CD4-positive, alpha-beta memory T cell (primary cell): ENCODE measurements around the gene HPF1. TPM values are rescaled to one million over a fixed set of nuclear protein-coding genes. Genes with fewer than 3 reads are reported as not detected.
A peak's percentile ranks its signal among the peaks of the same experiment; 100 is the strongest.
"Not testable (repeated sequence)": the region's sequence is repeated elsewhere in the genome, so short reads cannot be mapped to it uniquely, and the experiment has no call there.

Experiments
- CTCF ChIA-PET: fragments of 350-600 bp; sonication (Branson Sonifier 250); formaldehyde crosslinking; loops from one replicate; lab custom pipeline; 2021; ENCODE audit warnings: inconsistent platforms; ENCODE audit not compliant: partially characterized antibody; lab: Charles Lee
- POLR2A ChIA-PET: fragments of 350-600 bp; sonication (Branson Sonifier 250); formaldehyde crosslinking; loops from one replicate; lab custom pipeline; 2021; ENCODE audit not compliant: partially characterized antibody; lab: Charles Lee
- DNase-seq, 5 donors: peaks; one replicate each; pipeline versions ENCODE4 v3.0.0 to v3.0.0-alpha.2; 2020 to 2022; ENCODE audit warnings: mixed read lengths in 1 of 5
- H3K27ac ChIP-seq: one replicate; pipeline ENCODE4 v1.7.0; 2013; ENCODE audit warnings: low read depth, low read length
- H3K27me3 ChIP-seq: 2 replicates; pipeline ENCODE4 v1.7.0; 2013; ENCODE audit warnings: mild to moderate bottlenecking, low read length, moderate library complexity; ENCODE audit not compliant: insufficient read depth
- H3K36me3 ChIP-seq: 2 replicates; pipeline ENCODE4 v1.7.0; 2013; ENCODE audit warnings: mild to moderate bottlenecking, low read length, moderate library complexity; ENCODE audit not compliant: insufficient read depth
- H3K4me1 ChIP-seq: 2 replicates; pipeline ENCODE4 v1.7.0; 2013; ENCODE audit warnings: mild to moderate bottlenecking, low read length, moderate library complexity; ENCODE audit not compliant: insufficient read depth
- H3K4me3 ChIP-seq, 2 donors: one replicate each; pipeline ENCODE4 v1.7.0; 2013; ENCODE audit warnings: low read length in 2 of 2, mild to moderate bottlenecking in 1 of 2
- H3K9me3 ChIP-seq, 2 donors: one replicate each; pipeline ENCODE4 v1.7.0; 2013; ENCODE audit warnings: low read length in 2 of 2, control low read depth in 1 of 2; ENCODE audit not compliant: control insufficient read depth in 1 of 2
- H3K27ac Mint-ChIP-seq, 7 donors: one replicate each; pipeline ENCODE4 v1.8.0; 2020 to 2021; ENCODE audit warnings: mixed read lengths in 7 of 7, mild to moderate bottlenecking in 6 of 7, inconsistent platforms in 3 of 7, moderate library complexity in 3 of 7
- H3K27me3 Mint-ChIP-seq, 2 donors: one replicate each; pipeline ENCODE4 v1.8.0; 2020 to 2021; ENCODE audit warnings: mixed read lengths in 2 of 2
- H3K36me3 Mint-ChIP-seq, 2 donors: one replicate each; pipeline ENCODE4 v1.8.0; 2020 to 2021; ENCODE audit warnings: mixed read lengths in 2 of 2, inconsistent platforms in 1 of 2, mild to moderate bottlenecking in 1 of 2
- H3K4me1 Mint-ChIP-seq, 4 donors: one replicate each; pipeline ENCODE4 v1.8.0; 2020 to 2021; ENCODE audit warnings: mixed read lengths in 4 of 4, mild to moderate bottlenecking in 1 of 4
- H3K4me3 Mint-ChIP-seq, 8 donors: one replicate each; pipeline ENCODE4 v1.8.0; 2020 to 2021; ENCODE audit warnings: mixed read lengths in 8 of 8, mild to moderate bottlenecking in 7 of 8, moderate library complexity in 6 of 8, inconsistent platforms in 3 of 8
- H3K9me3 Mint-ChIP-seq, 8 donors: one replicate each; pipeline ENCODE4 v1.8.0; 2020 to 2021; ENCODE audit warnings: mixed read lengths in 8 of 8, mild to moderate bottlenecking in 5 of 8, inconsistent platforms in 3 of 8, moderate library complexity in 1 of 8
- intact Hi-C: fragments of 100-400 bp; cut with micrococcal nuclease; formaldehyde crosslinking; loops from one replicate; pipeline ENCODE4 v1.15.1; 2023
- polyA plus RNA-seq, 2 donors: library from polyadenylated mRNA; unstranded; fragments of 300-500 nt; fragmentation: Illumina TruSeq; gene quantifications; one replicate each; pipeline ENCODE4 v1.2.3, GENCODE V29; 2021
- total RNA-seq, 2 experiments: library from RNA; stranded (reverse); gene quantifications; one replicate each; pipeline ENCODE4 v1.2.3, GENCODE V29; 2021

HPF1 gene
- total and polyA plus RNA-seq, 4 experiments from 2014 or later: 14.4 to 49.5 (median 28.4) TPM

DNA sequence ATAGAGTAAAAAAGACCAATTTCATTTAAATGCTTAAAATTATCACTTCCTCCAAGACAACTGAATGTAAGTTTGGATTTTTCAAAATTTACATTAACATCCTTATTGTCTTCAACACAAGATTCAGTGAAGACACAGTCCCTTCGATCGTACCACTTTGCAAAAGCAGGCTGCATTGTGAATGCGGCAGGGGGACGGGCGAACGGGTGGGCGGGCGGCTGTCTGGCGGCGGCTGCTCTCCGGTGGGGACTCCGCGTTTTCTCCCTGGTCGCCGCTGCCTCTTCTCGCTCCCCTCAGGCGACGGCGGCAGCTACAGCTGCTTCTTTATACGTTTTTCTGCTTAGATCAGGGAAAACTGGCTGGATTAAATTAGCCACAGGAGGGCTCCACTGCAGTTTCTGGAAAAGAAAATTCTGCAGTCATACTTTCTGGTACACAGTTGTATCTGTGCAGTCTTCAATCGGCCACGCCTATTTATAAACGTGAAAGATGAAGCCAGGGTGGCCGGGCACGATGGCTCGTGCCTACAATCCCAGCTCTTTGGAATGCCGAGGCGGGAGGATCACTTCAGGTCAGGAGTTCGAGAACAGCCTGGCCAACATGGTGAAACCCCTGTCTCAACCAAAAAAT is 33.9 kb upstream of the HPF1 start:
- CTCF ChIA-PET: interaction anchor here (1.1 to 1.2 kb wide), 2 partner anchors 15 to 179 kb away, joined by 3 to 4 read pairs; partner anchors contain the start of gene NEK1
- intact Hi-C loops: no loop called here
- Mint-ChIP-seq H3K4me1 (peaks cover 2 to 12% (median 10%) of the 10 kb centered on the region in 4 donors), H3K27me3 (peaks cover 41 to 56% of the 10 kb centered on the region in 2 donors), H3K4me3 (peak overlapping the region in 4 of 8 donors; percentile 51 to 72 (median 56)), H3K36me3 (no peaks in the 10 kb centered on the region), H3K9me3 (no peaks in the 10 kb centered on the region), H3K27ac (no peak overlapping the region)
- no peak overlapping the region for H3K4me3 ChIP-seq
- no peaks in the 10 kb centered on the region for H3K9me3 ChIP-seq
- H3K36me3 ChIP-seq: no peaks in the 10 kb centered on the region
- H3K27me3 ChIP-seq: peaks cover 10% of the 10 kb centered on the region
- DNase-seq: peak in 1 of 5 donors; percentile 8
- no peak overlapping the region for H3K27ac ChIP-seq
- H3K4me1 ChIP-seq: peaks cover 9% of the 10 kb centered on the region
- POLR2A ChIA-PET: no interaction called here

- Histone ChIP-seq H3K27ac (no peak overlapping the region), H3K27me3 (peaks cover 10% of the 10 kb centered on the region), H3K9me3 (no peaks in the 10 kb centered on the region), H3K4me3 (no peak overlapping the region), H3K36me3 (no peaks in the 10 kb centered on the region), H3K4me1 (peaks cover 9% of the 10 kb centered on the region)
- no peaks in the 10 kb centered on the region for H3K36me3 Mint-ChIP-seq
- H3K9me3 Mint-ChIP-seq: no peaks in the 10 kb centered on the region
- no peak overlapping the region for H3K27ac Mint-ChIP-seq
- DNase-seq: no peak
- CTCF ChIA-PET: interaction anchor here (1.1 to 1.2 kb wide), 2 partner anchors 15 to 178 kb away, joined by 3 to 4 read pairs; partner anchors contain the start of gene NEK1
- intact Hi-C loops: no loop called here
- peaks cover 2 to 12% (median 10%) of the 10 kb centered on the region in 4 donors for H3K4me1 Mint-ChIP-seq
- H3K27me3 Mint-ChIP-seq: peaks cover 41 to 58% of the 10 kb centered on the region in 2 donors
- POLR2A ChIA-PET: no interaction called here
- H3K4me3 Mint-ChIP-seq: peak overlapping the region in 4 of 8 donors; percentile 5 to 32 (median 16)
Observed at GRCh38 chr4:169791062-169791461, 33.3 kb upstream of the HPF1 start.

GRCh38 chr4:169774466-169775445 is 17.0 kb upstream of the HPF1 start:
- Histone ChIP-seq H3K9me3 (no peaks in the 10 kb centered on the region), H3K36me3 (no peaks in the 10 kb centered on the region), H3K4me1 (no peaks in the 10 kb centered on the region), H3K27me3 (peaks cover 5% of the 10 kb centered on the region), H3K4me3 (no peak overlapping the region), H3K27ac (no peak overlapping the region)
- peak in 2 of 5 donors; percentile 9 to 11 for DNase-seq
- POLR2A ChIA-PET: interaction anchor here (1.0 kb wide), 1 partner anchor 162 kb away, joined by 3 read pairs; the partner anchor contains the start of gene NEK1
- H3K9me3 Mint-ChIP-seq: peaks cover 0 to 5% (median 0%) of the 10 kb centered on the region in 8 donors
- H3K4me3 Mint-ChIP-seq: peak overlapping the region in 7 of 8 donors; percentile 28 to 78 (median 52)
- H3K27me3 Mint-ChIP-seq: peaks cover 20 to 37% of the 10 kb centered on the region in 2 donors
- intact Hi-C loops: no loop called here
- peaks cover 1 to 17% (median 6%) of the 10 kb centered on the region in 4 donors for H3K4me1 Mint-ChIP-seq
- peaks cover 0 to 3% of the 10 kb centered on the region in 2 donors for H3K36me3 Mint-ChIP-seq
- H3K27ac Mint-ChIP-seq: no peak overlapping the region
- CTCF ChIA-PET: interaction anchor here (0.7 to 1.5 kb wide), 4 partner anchors 8 to 162 kb away, joined by 3 to 10 read pairs (median 4); partner anchors contain the start of genes CLCN3 and NEK1

DNA sequence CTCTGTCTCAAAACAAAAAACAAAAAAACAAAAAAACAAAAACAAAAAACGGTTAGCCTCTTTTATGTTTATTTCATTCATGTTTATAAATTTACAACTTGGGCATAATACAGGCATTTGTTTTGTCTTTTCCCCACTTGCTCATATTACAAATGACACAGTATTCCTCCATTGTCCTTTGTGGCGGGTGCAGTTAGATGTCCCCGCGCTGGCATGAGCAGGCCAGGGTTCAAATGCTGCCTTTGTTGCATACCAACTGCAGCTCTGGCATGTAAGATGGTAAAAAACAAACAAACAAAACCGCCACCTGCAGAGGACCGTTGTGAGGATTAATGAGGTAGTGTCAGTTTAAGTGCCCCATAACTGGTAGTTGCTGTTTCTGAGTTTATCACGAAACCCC is 16.1 kb upstream of the HPF1 start:
- DNase-seq: no peak
- ChIA-PET CTCF (interaction anchor here (1.5 kb wide), 1 partner anchor 161 kb away, joined by 6 read pairs; the partner anchor contains the start of gene NEK1), POLR2A (no interaction called here)
- Mint-ChIP-seq H3K27ac (no peak overlapping the region), H3K36me3 (peaks cover 0 to 3% of the 10 kb centered on the region in 2 donors), H3K4me1 (peaks cover 1 to 17% (median 6%) of the 10 kb centered on the region in 4 donors), H3K4me3 (no peak overlapping the region), H3K27me3 (peaks cover 21 to 43% of the 10 kb centered on the region in 2 donors), H3K9me3 (peaks cover 0 to 5% (median 0%) of the 10 kb centered on the region in 8 donors)
- Histone ChIP-seq H3K9me3 (no peaks in the 10 kb centered on the region), H3K36me3 (no peaks in the 10 kb centered on the region), H3K27me3 (peaks cover 5% of the 10 kb centered on the region), H3K27ac (no peak overlapping the region), H3K4me1 (no peaks in the 10 kb centered on the region), H3K4me3 (no peak overlapping the region)
- intact Hi-C loops: no loop called here

GRCh38 chr4:169771556-169772080 is 13.9 kb upstream of the HPF1 start:
- CTCF ChIA-PET, H3K36me3 Mint-ChIP-seq, H3K27ac ChIP-seq, H3K9me3 Mint-ChIP-seq, H3K4me1 ChIP-seq, H3K4me3 ChIP-seq, H3K27ac Mint-ChIP-seq, intact Hi-C loops, H3K4me3 Mint-ChIP-seq, H3K9me3 ChIP-seq, POLR2A ChIA-PET, H3K36me3 ChIP-seq, DNase-seq, H3K27me3 ChIP-seq: not testable (repeated sequence)
- Mint-ChIP-seq H3K27me3 (peaks cover 20 to 32% of the 10 kb centered on the region in 2 donors), H3K4me1 (peaks cover 1 to 17% (median 6%) of the 10 kb centered on the region in 4 donors)

GRCh38 chr4:169770416-169770815 is 12.7 kb upstream of the HPF1 start:
- H3K9me3 Mint-ChIP-seq: peaks cover 0 to 5% (median 0%) of the 10 kb centered on the region in 8 donors
- POLR2A ChIA-PET: no interaction called here
- intact Hi-C loops: no loop called here
- peaks cover 0 to 11% (median 3%) of the 10 kb centered on the region in 4 donors for H3K4me1 Mint-ChIP-seq
- H3K27me3 ChIP-seq: no peaks in the 10 kb centered on the region
- CTCF ChIA-PET: no interaction called here
- no peak overlapping the region for H3K27ac ChIP-seq
- H3K27me3 Mint-ChIP-seq: peaks cover 14 to 23% of the 10 kb centered on the region in 2 donors
- H3K27ac Mint-ChIP-seq: no peak overlapping the region
- H3K4me1 ChIP-seq: no peaks in the 10 kb centered on the region
- no peaks in the 10 kb centered on the region for H3K36me3 Mint-ChIP-seq
- no peak overlapping the region for H3K4me3 Mint-ChIP-seq
- no peak overlapping the region for H3K4me3 ChIP-seq
- no peaks in the 10 kb centered on the region for H3K9me3 ChIP-seq
- H3K36me3 ChIP-seq: no peaks in the 10 kb centered on the region
- no peak for DNase-seq
